Fibroblast of lung (primary cell): ENCODE data around the gene TESMIN.

Source experiments
- CTCF ChIP-seq, 2 donors: IDR thresholded peaks in 1 of 2; conservative IDR thresholded peaks in 1 of 2; 1 replicate in 1 of 2; 2 replicates in 1 of 2; pipeline ENCODE4 v1.5.1; 2011 to 2012; ENCODE audit warnings: low read length in 2 of 2, control low read depth in 1 of 2, inconsistent platforms in 1 of 2, low read depth in 1 of 2, mild to moderate bottlenecking in 1 of 2
- EZH2 ChIP-seq: IDR thresholded peaks from 2 replicates; pipeline ENCODE4 v1.5.1; 2012; ENCODE audit warnings: low read length, control low read depth, mild to moderate bottlenecking; ENCODE audit errors: missing control alignments

DNA sequence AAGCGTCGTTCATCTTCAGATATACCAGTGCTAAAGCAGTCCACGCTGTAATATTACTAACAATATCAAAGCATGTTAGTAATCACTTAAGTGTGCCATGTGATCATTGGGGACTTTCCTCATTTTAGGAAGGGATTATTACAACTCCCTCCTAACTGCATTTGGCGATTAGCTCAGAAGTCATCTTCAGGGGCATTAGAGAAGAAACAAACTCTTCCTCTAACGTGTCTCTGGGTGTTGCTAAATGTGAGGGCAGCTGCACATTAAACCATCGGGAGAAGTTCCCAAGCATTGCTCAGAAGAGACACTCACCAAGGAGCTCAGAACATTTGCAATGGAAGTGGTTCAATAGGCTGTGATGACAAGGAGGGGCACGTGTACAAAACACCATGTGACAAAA, 17.2 kb downstream of the TESMIN start:
- TF ChIP-seq CTCF (conservative IDR thresholded peaks at IDR 0.05 in 1 of 2, IDR thresholded peaks at IDR 0.05 in 1 of 2; ENCODE audit: low read depth in 1 of 2, low read length in 2 of 2) (no peak), EZH2 (no peak)
